Cerebellar cortex (tissue), 1 donor: ENCODE results near the gene ARPC5.
A peak's percentile ranks its signal among the peaks of the same experiment; 100 is the strongest.

Experiments used
- DNase-seq: peaks from one replicate; pipeline ENCODE4 v3.0.0-alpha.2; 2015; ENCODE audit warnings: low spot score

Gene ARPC5

DNA sequence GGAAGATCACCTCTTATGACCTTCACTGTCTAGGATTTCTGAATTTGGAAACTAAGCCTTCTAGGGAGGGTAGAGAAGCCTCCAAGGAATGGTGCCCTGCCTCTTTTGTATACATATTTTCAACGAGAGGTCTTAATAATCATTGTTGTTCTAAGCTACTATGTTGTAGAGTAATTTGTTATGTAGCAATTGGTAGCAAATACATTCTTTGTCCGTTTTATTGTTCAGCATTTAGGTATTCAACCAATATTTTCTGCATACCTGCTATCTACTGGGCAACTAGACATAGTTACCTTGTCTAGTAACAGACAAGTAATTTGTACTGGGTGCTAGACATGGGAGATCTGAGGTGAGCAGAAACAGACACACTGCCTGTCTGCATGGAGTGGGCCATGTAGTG, 24.6 kb downstream of the ARPC5 start:
- no peak for DNase-seq

DNA sequence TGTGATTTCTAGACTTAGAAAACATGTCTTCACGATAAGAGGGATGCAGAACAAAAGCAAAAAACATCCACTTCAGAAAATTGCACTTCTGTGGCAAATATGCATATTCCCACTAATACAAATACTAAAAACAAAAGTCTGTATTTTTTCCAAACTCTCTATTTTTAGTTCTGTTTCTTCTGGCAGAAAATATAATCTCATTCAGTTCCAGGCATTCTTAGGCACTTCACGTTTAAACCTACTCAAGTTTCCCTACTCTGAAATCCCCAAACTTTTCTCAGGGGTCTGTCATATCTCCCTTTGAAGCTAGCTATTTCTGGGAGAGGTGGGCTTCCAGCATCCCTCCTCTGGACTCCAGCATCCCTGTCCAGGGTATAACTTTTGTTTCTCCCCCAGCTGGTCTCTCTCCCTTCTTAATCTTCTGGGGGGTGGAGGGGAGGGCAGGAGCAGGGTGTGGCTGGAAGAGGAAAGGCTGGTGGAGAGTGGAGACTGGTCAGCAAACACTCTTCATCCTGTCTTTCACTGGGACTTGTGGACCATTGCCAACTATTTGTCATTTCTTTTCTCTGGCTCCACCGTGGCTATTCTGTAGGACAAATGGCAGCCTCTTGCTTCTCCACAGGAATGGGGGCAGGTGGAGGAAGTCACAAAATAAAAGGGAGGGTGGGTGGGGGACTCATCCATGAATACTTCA, 25.7 kb downstream of the ARPC5 start:
- no peak for DNase-seq

- peak; percentile 36 for DNase-seq
Observed at GRCh38 chr1:183609313-183609712, 26.3 kb downstream of the ARPC5 start.

- DNase-seq, result no peak
Observed at GRCh38 chr1:183607322-183607980, 28.1 kb downstream of the ARPC5 start.

DNA sequence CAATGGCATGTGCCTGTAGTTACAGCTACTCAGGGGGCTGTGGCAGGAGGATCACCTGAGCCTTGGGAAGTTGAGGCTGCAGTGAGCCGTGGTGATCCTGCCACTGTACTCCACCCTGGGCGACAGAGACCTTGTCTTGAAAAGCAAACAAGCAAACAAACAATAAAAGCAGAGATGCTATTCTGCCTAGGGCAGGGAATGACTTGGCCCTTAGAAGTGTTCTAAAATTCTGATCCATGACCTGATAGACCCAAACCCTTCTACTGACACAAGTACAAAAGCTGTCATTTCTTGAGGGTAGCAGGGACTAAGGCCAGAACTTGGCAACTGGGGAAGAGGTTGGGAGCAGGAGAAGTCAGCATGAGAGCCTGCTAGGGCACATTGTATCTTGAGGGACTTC, 29.7 kb downstream of the ARPC5 start:
- DNase-seq, result no peak

GRCh38 chr1:183604815-183605214, 30.8 kb downstream of the ARPC5 start:
- DNase-seq, result no peak

DNA sequence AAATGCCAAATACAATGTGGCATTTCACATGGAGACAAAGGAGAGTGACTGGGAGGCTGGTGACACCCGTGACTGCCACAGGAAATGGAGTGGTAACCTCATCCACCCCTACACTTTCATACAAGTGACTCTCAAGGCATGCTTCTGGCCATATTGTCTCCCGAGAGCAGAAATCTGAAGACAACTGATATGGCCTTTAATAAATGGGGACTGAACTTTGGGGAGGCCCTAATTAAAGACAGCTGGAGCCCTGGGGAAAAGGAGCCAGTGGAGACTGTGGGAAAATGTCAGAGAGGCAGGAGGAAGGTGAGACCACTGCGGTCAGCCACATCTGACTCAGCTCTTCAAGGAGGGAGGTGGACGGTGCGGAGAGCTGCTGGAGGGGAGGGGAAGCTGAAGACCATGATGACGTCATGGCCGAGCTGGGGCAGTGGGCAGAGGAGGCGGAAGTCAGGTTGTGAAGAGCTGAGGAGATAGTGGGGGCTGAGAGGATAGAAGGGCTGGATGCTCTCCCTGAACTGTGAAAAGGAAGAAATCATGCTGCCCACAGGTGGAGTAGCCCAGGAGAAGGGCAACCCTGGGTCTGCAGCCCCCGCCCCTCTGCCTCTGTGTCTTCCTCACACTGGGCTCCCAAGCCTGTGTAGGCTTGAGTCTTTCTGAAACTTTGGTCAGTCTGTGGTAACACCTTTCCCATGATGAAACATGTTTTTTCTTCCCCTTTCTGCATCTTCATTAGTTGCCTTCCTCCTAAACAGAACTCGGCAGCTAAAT, 31.4 kb downstream of the ARPC5 start:
- DNase-seq, result no peak

DNA sequence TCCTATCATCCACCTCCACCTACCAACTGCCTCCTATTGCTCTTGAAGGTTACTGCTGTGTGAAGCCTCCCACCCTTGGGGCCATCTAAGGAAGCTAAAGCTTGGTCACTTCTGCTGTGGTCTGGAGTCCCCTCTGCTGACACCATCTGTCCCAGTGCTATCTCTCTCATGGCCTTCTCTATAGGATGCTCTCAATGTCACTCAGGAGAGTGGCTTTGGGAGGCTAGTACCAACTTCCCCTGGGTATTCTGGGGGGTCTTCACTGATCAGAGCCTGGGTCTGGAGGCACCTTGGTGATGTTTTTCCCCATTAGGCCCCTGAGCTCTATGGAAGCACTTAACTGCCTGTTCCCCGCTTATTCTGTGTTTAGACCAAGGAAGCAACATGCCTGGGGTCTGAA, 33.1 kb downstream of the ARPC5 start:
- no peak for DNase-seq

GRCh38 chr1:183600634-183601033, 34.9 kb downstream of the ARPC5 start:
- no peak for DNase-seq

GRCh38 chr1:183600136-183600535, 35.4 kb downstream of the ARPC5 start:
- no peak for DNase-seq

GRCh38 chr1:183598386-183598785, 37.2 kb downstream of the ARPC5 start:
- no peak for DNase-seq

DNA sequence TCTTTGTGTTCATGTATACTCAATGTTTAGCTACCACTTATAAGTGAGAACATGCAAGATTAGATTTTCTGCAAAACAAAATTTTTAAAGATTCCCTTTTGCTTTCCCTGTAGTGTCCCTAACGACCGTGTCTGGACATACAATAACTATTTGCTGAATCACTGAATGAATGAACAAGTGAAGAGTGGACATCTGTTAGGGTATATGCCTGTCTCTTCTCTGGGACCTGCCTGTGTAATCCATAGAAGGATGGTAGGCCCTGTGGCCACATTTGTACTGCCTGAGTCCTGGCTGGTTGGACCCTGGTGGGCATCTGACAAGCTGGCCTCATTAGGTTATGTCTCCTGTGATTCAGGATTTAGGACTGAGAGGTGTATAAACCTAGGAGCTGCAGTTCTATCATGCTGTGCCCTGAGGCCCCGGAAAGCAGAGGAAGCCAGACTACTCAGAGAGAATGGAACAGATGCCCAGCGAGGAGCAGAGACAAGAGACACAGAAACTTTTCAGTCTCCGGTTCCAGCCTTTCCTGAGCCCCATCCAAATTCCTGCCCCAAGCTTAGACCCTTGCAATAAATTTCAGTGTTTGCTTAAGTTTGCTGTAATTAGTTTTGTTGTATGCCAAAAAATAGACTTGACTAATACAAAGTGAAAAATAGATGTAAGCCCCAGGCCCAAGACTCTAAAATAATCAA, 37.8 kb downstream of the ARPC5 start:
- DNase-seq, result no peak

GRCh38 chr1:183596500-183596899, 39.1 kb downstream of the ARPC5 start:
- DNase-seq, result no peak

DNA sequence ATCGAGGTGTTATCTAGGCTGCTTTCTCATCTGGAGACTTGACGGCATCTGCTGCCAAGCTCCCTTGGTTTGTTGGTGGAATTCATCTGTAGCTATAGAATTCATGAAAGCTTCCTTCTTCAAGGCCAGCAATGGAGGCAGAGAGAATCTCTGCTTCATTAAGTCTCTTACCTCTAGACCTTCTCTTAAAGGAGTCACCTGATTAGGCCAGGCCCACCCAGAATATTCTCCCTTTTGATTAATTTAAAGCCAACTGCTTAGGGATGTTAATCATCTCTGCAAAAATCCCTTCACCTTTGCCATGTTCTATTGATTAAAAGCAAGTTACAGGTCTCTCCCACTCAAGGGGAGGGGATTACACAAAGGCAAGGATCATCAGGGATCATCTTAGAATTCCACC, 40.0 kb downstream of the ARPC5 start:
- DNase-seq, result no peak

GRCh38 chr1:183593356-183593755, 42.2 kb downstream of the ARPC5 start:
- no peak for DNase-seq

DNA sequence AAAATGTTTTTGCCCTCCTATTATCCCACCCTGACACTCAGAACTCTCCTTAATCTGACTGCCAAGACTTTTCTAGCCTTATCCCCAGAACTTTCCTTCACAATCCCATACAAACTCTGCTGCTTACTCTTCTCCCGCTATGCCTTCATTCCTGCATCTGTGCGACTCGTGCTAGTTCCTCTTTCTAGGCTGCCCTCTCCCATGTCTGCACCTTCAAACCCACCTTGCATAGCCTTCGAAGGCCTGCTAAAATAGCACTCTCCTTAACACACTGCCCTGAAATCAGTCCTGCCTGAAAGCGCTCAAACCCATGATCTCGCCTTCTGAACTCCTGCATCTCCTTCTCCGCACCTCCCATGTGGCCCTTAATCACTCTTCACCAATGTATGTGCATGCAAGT, 42.9 kb downstream of the ARPC5 start:
- no peak for DNase-seq

GRCh38 chr1:183590244-183591191, 45.1 kb downstream of the ARPC5 start, which contains the start of gene NCF2:
NCF2 (minus strand) TSS chr1:183590459; CDS start chr1:183590329, 130 bp downstream.
- DNase-seq, result no peak

- DNase-seq, result no peak
Observed at GRCh38 chr1:183589874-183590243, 45.7 kb downstream of the ARPC5 start.

GRCh38 chr1:183589384-183589783, 46.2 kb downstream of the ARPC5 start:
- DNase-seq, result no peak

GRCh38 chr1:183588827-183589226, 46.8 kb downstream of the ARPC5 start:
- no peak for DNase-seq

GRCh38 chr1:183586926-183587325, 48.7 kb downstream of the ARPC5 start:
- DNase-seq, result no peak
